Measurements from ENCODE around the gene ZDHHC14.

DNA sequence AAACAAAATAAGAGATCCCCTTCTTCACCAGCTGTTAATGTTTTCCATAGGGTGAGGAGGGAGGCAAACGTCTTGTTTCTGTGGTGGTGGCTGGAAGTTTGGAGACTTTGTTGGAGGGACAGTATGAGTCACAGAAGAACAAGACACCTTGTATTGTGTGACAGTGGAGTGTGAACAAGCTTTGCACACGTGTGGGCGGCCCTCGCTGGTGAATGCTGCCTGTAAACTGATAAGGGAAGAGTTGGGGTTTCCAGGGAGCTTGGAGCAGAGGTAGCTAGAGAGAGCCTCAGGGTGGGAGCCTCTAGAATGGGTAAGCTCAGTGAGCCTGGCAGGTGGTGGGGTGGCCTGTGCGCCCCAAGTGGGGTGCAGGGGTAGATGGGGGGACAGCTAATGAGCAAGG lies 78.3 kb downstream of the ZDHHC14 start:
- no peak for TF ChIP-seq POLR2A (IDR thresholded peaks at IDR 0.05)
- TF ChIP-seq, protein P1, sequence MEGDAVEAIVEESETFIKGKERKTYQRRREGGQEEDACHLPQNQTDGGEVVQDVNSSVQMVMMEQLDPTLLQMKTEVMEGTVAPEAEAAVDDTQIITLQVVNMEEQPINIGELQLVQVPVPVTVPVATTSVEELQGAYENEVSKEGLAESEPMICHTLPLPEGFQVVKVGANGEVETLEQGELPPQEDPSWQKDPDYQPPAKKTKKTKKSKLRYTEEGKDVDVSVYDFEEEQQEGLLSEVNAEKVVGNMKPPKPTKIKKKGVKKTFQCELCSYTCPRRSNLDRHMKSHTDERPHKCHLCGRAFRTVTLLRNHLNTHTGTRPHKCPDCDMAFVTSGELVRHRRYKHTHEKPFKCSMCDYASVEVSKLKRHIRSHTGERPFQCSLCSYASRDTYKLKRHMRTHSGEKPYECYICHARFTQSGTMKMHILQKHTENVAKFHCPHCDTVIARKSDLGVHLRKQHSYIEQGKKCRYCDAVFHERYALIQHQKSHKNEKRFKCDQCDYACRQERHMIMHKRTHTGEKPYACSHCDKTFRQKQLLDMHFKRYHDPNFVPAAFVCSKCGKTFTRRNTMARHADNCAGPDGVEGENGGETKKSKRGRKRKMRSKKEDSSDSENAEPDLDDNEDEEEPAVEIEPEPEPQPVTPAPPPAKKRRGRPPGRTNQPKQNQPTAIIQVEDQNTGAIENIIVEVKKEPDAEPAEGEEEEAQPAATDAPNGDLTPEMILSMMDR (IDR thresholded peaks at IDR 0.05), result no peak

Data from body of pancreas (tissue), 4 donors.